Esophagus muscularis mucosa (tissue), 3 donors: ENCODE results near the gene SMIM29.

Source experiments
- CTCF ChIP-seq, 3 experiments: fragments of 200-600 bp in 2 of 3; fragments of 450-650 bp in 1 of 3; sonication (generic) in 2 of 3; IDR thresholded peaks; one replicate each; pipeline ENCODE4 v1.5.1; 2017 to 2019; ENCODE audit warnings: antibody characterized with exemption in 3 of 3, mild to moderate bottlenecking in 2 of 3, moderate library complexity in 1 of 3
- POLR2A ChIP-seq: fragments of 450-650 bp; IDR thresholded peaks from one replicate; pipeline ENCODE4 v1.6.1; 2017; ENCODE audit warnings: antibody characterized with exemption, moderate library complexity, mild to moderate bottlenecking, low read depth

DNA sequence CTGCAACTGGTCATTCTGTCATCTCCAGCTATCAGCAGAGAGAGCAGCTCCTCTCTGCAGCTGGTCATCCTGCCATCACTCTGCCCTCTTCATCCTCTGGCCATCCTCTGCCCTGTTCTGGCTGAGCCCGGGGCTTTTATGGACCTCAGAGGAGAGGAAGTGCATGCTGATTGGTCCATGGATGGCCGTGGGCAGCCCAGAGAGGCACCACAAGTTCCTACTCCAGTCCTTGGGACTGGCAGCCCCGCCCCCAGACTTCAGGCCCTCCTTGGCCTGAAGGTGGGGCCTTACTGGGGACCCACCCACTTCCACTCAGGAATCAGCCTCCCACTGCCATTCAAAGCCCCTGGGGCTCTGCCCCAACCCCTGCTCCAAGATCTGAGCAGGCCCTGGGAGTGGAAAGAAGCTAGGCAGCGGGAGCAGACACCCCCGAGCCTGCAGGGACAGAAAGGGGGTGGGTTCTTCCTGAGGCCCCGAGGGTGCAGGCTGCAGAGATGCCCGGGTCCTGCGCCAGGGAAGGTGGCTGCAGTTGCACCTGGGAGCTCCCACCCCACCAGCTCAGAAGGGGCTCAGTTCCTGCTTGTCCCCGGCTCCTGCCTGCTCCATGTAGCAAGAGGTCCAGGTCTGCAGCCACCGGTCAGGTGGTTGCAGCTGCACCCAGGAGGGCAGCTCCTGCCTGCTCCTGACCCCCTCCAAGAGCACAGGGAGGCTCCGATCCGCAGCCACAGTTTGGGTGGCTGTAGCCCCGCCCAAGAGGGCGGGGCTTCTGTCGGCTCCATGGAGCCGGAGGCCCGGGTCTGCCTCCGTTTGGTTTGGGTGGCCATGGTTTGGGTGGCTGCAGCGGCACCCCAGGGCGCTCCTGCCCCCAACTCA, 46.2 kb downstream of the SMIM29 start:
- TF ChIP-seq CTCF (IDR thresholded peaks at IDR 0.05) (no peak), POLR2A (no peak)
